K562 (cell line): Measurements from ENCODE around the gene CLIC3.

Experiments used
- BHLHE40 ChIP-seq: IDR thresholded peaks from 2 replicates; pipeline ENCODE4 v1.6.1; 2011; ENCODE audit warnings: low read length, improper control_type of control experiment
- E2F5 ChIP-seq: sonication (generic); formaldehyde crosslinking; IDR thresholded peaks from 2 replicates; pipeline ENCODE4 v1.8.0; 2022; ENCODE audit warnings: mild to moderate bottlenecking, missing genetic modification reagents
- GABPB1 ChIP-seq: sonication (generic); formaldehyde crosslinking; IDR thresholded peaks from 2 replicates; pipeline ENCODE4 v1.8.0; 2022; ENCODE audit warnings: mild to moderate bottlenecking, missing genetic modification reagents
- POLR2AphosphoS5 ChIP-seq: IDR thresholded peaks from 2 replicates; pipeline ENCODE4 v1.6.1; 2011; ENCODE audit warnings: mild to moderate bottlenecking, low read depth, low read length, moderate library complexity; ENCODE audit not compliant: control insufficient read depth, insufficient read depth
- TF ChIP-seq, protein P1 (sequence below): sonication (generic); formaldehyde crosslinking; IDR thresholded peaks from 2 replicates; pipeline ENCODE4 v1.8.0; 2023; ENCODE audit warnings: mild to moderate bottlenecking, missing genetic modification reagents
- TF ChIP-seq, protein P2 (sequence below): sonication (generic); formaldehyde crosslinking; IDR thresholded peaks from 2 replicates; pipeline ENCODE4 v1.8.1; 2023; ENCODE audit warnings: mild to moderate bottlenecking, missing genetic modification reagents

GRCh38 chr9:136982232-136983051, 13.9 kb downstream of the CLIC3 start, which contains the start of gene LCNL1:
- TF ChIP-seq E2F5 (CRISPR knock-in tag) (no peak), GABPB1 (CRISPR knock-in tag) (no peak), POLR2AphosphoS5 (no peak), BHLHE40 (no peak)
- TF ChIP-seq, protein P1, sequence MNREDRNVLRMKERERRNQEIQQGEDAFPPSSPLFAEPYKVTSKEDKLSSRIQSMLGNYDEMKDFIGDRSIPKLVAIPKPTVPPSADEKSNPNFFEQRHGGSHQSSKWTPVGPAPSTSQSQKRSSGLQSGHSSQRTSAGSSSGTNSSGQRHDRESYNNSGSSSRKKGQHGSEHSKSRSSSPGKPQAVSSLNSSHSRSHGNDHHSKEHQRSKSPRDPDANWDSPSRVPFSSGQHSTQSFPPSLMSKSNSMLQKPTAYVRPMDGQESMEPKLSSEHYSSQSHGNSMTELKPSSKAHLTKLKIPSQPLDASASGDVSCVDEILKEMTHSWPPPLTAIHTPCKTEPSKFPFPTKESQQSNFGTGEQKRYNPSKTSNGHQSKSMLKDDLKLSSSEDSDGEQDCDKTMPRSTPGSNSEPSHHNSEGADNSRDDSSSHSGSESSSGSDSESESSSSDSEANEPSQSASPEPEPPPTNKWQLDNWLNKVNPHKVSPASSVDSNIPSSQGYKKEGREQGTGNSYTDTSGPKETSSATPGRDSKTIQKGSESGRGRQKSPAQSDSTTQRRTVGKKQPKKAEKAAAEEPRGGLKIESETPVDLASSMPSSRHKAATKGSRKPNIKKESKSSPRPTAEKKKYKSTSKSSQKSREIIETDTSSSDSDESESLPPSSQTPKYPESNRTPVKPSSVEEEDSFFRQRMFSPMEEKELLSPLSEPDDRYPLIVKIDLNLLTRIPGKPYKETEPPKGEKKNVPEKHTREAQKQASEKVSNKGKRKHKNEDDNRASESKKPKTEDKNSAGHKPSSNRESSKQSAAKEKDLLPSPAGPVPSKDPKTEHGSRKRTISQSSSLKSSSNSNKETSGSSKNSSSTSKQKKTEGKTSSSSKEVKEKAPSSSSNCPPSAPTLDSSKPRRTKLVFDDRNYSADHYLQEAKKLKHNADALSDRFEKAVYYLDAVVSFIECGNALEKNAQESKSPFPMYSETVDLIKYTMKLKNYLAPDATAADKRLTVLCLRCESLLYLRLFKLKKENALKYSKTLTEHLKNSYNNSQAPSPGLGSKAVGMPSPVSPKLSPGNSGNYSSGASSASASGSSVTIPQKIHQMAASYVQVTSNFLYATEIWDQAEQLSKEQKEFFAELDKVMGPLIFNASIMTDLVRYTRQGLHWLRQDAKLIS, result no peak
- TF ChIP-seq, protein P2, sequence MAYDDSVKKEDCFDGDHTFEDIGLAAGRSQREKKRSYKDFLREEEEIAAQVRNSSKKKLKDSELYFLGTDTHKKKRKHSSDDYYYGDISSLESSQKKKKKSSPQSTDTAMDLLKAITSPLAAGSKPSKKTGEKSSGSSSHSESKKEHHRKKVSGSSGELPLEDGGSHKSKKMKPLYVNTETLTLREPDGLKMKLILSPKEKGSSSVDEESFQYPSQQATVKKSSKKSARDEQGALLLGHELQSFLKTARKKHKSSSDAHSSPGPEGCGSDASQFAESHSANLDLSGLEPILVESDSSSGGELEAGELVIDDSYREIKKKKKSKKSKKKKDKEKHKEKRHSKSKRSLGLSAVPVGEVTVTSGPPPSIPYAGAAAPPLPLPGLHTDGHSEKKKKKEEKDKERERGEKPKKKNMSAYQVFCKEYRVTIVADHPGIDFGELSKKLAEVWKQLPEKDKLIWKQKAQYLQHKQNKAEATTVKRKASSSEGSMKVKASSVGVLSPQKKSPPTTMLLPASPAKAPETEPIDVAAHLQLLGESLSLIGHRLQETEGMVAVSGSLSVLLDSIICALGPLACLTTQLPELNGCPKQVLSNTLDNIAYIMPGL (CRISPR knock-in tag), result no peak
